ENCODE data around the gene P2RX6. TPM values are rescaled to one million over a fixed set of nuclear protein-coding genes. Genes with fewer than 3 reads are reported as not detected.

Gene P2RX6
- total and polyA plus RNA-seq, 8 donors = 0.20 to 2.4 (median 1.8) TPM

GRCh38 chr22:21018314-21018713, 3.3 kb downstream of the P2RX6 start:
- no peaks in the 10 kb centered on the region for H3K36me3 ChIP-seq
- peaks cover 0 to 17% of the 10 kb centered on the region in 2 donors for H3K27me3 ChIP-seq
- H3K27ac ChIP-seq = no peak overlapping the region
- intact Hi-C loops (cut with DNase I) = no loop called here
- H3K4me1 ChIP-seq = peaks cover 10 to 14% of the 10 kb centered on the region in 2 donors
- H3K9me3 ChIP-seq = no peaks in the 10 kb centered on the region
- H3K4me3 ChIP-seq = no peak overlapping the region
- ATAC-seq (no peak), DNase-seq (peak in 1 of 4 donors; percentile 35)
- no peak for TF ChIP-seq CTCF (IDR thresholded peaks at IDR 0.05)

GRCh38 chr22:21020802-21021429, 6.0 kb downstream of the P2RX6 start:
- H3K4me1 ChIP-seq = no peaks in the 10 kb centered on the region
- H3K9me3 ChIP-seq = no peaks in the 10 kb centered on the region
- no peak overlapping the region for H3K4me3 ChIP-seq
- ATAC-seq (peak; percentile 46), DNase-seq (peak in 1 of 4 donors; percentile 8)
- H3K27me3 ChIP-seq = no peaks in the 10 kb centered on the region
- H3K36me3 ChIP-seq = no peaks in the 10 kb centered on the region
- no peak overlapping the region for H3K27ac ChIP-seq
- intact Hi-C loops (cut with DNase I) = no loop called here
- no peak for TF ChIP-seq CTCF (IDR thresholded peaks at IDR 0.05)

GRCh38 chr22:21022507-21022906, 7.5 kb downstream of the P2RX6 start:
- no peak for ATAC-seq
- H3K36me3 ChIP-seq = no peaks in the 10 kb centered on the region
- H3K4me1 ChIP-seq = no peaks in the 10 kb centered on the region
- H3K9me3 ChIP-seq = no peaks in the 10 kb centered on the region
- no peak overlapping the region for H3K4me3 ChIP-seq
- peak in 1 of 4 donors; percentile 65 for DNase-seq
- no peak for TF ChIP-seq CTCF (IDR thresholded peaks at IDR 0.05)
- H3K27me3 ChIP-seq = no peaks in the 10 kb centered on the region
- intact Hi-C loops (cut with DNase I) = no loop called here
- no peak overlapping the region for H3K27ac ChIP-seq

GRCh38 chr22:21022955-21023614, 8.1 kb downstream of the P2RX6 start:
- Histone ChIP-seq H3K4me3 (no peak overlapping the region), H3K27me3 (no peaks in the 10 kb centered on the region), H3K27ac (no peak overlapping the region), H3K4me1 (no peaks in the 10 kb centered on the region), H3K36me3 (no peaks in the 10 kb centered on the region), H3K9me3 (no peaks in the 10 kb centered on the region)
- DNase-seq = peak in 1 of 4 donors; percentile 48
- TF ChIP-seq CTCF (IDR thresholded peaks at IDR 0.05) = no peak
- ATAC-seq = no peak
- intact Hi-C loops (cut with DNase I) = no loop called here

GRCh38 chr22:21025266-21025665, 10.3 kb downstream of the P2RX6 start:
- H3K27ac ChIP-seq = no peak overlapping the region
- H3K27me3 ChIP-seq = peaks cover 0 to 16% of the 10 kb centered on the region in 2 donors
- H3K4me3 ChIP-seq = no peak overlapping the region
- ATAC-seq = no peak
- no peaks in the 10 kb centered on the region for H3K9me3 ChIP-seq
- H3K36me3 ChIP-seq = no peaks in the 10 kb centered on the region
- intact Hi-C loops (cut with DNase I) = no loop called here
- TF ChIP-seq CTCF (IDR thresholded peaks at IDR 0.05) = no peak
- no peaks in the 10 kb centered on the region for H3K4me1 ChIP-seq
- DNase-seq = peak in 1 of 4 donors; percentile 26

Measured in left lung (tissue), 10 donors.